OCI-LY3 (cell line): ENCODE results near the gene TENM4.

Source experiments
- CTCF ChIP-seq: fragments of 200-600, 300-600 bp; sonication (generic); IDR thresholded peaks from 2 replicates; pipeline ENCODE4 v1.5.1; 2014; ENCODE audit warnings: antibody characterized with exemption, low read length, low read depth
- EZH2phosphoT487 ChIP-seq: fragments of 200-600 bp; shearing (Covaris generic); IDR thresholded peaks from 2 replicates; pipeline ENCODE4 v1.6.1; 2018; ENCODE audit warnings: antibody characterized with exemption, mixed run types, low read depth

DNA sequence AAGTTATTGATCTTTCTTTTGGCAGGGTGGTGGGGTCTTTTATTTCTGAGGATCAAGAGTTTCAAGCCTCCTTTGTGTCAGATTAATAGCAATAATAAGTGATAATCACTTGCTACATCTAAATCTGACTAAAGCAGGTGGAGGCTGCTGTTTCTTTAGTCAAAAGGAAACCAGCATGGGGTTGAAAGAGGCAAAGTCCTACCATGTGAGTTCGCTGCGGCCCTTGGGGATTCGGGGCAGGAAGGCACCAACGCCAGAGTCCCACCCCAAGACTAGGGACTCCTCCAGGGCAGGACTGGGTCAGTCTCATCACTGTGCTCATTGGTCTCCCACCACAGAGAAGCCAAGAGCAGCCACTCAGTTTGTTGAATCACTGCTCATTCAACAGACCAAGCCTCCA is 73.0 kb downstream of the TENM4 start:
- TF ChIP-seq CTCF (no peak), EZH2phosphoT487 (no peak)
